Kidney epithelial cell (primary cell): ENCODE measurements around the gene DGKB. TPM values are rescaled to one million over a fixed set of nuclear protein-coding genes. Genes with fewer than 3 reads are reported as not detected.

Experiments
- DNase-seq: peaks from one replicate; pipeline ENCODE4 v3.0.0-alpha.2; 2010; ENCODE audit warnings: low read depth
- H3K27me3 ChIP-seq: 2 replicates; pipeline ENCODE4 v1.6.0; 2011; ENCODE audit warnings: low read length; ENCODE audit not compliant: control insufficient read depth, insufficient read depth
- H3K36me3 ChIP-seq: 2 replicates; pipeline ENCODE4 v1.5.1; 2011; ENCODE audit warnings: low read length; ENCODE audit not compliant: control insufficient read depth, insufficient read depth
- H3K4me3 ChIP-seq: 2 replicates; pipeline ENCODE4 v1.5.1; 2011; ENCODE audit warnings: low read depth, mild to moderate bottlenecking, control low read depth, low read length
- total RNA-seq: library from RNA; depleted of rRNA; stranded (reverse); fragments of >200 nt; gene quantifications from 2 replicates; pipeline ENCODE4 v1.2.3, GENCODE V29; 2015
- TF ChIP-seq, protein P1 (sequence below): IDR thresholded peaks from 2 replicates; pipeline ENCODE4 v1.5.1; 2011; ENCODE audit warnings: mild to moderate bottlenecking, moderate library complexity, low read length, control low read depth, inconsistent platforms; ENCODE audit not compliant: insufficient read depth, poor library complexity, severe bottlenecking

DGKB gene
- total RNA-seq, 1 donor from 2014 or later = not detected

DNA sequence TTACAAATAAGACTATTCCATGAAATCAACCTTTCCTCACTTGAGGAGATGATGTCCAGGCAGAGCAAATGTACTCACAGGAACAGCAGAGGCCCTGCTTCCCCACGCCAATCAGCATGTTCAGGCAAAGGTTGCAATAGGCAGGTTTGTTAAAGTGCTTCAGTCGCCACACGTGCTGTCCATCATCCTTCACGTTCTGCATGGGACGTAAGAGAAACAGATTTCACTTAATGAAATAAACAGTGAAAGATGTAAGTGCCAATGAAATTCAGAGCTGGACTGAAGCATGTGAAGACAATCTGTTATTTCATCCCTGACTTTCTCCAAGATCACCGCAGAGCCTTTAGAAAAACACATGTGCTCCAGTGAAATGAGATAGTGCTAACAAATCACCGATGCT is 217.4 kb downstream of the DGKB start:
- TF ChIP-seq, protein P1, sequence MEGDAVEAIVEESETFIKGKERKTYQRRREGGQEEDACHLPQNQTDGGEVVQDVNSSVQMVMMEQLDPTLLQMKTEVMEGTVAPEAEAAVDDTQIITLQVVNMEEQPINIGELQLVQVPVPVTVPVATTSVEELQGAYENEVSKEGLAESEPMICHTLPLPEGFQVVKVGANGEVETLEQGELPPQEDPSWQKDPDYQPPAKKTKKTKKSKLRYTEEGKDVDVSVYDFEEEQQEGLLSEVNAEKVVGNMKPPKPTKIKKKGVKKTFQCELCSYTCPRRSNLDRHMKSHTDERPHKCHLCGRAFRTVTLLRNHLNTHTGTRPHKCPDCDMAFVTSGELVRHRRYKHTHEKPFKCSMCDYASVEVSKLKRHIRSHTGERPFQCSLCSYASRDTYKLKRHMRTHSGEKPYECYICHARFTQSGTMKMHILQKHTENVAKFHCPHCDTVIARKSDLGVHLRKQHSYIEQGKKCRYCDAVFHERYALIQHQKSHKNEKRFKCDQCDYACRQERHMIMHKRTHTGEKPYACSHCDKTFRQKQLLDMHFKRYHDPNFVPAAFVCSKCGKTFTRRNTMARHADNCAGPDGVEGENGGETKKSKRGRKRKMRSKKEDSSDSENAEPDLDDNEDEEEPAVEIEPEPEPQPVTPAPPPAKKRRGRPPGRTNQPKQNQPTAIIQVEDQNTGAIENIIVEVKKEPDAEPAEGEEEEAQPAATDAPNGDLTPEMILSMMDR = no peak
- no peak for DNase-seq
- H3K27me3 ChIP-seq = no peaks in the 10 kb centered on the region
- no peaks in the 10 kb centered on the region for H3K36me3 ChIP-seq
- H3K4me3 ChIP-seq = no peak overlapping the region

DNA sequence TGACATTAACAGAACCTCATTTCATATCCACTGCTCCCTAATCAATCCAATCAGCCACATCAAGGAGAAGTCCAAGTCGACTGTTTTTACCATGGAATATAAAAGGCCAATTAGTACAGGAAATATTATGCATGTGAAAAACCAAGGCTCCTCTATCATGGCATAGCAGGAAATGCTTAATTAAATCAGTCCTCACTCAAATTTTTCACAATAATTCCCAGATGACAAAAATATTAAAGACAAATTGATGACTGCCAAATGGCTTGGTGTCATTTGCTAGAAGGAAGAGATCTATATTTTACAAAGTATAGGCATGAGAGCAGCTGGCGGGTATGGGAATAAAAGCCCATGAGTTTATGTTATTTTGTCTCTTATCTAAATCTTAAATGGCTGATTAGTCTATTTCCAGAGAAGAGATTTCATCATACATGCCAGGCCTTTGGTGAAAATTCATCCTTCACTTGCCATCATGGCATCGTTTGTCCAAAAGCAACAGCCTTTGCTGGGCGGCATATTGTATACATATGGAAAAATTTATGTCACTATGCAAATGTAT is 219.6 kb downstream of the DGKB start:
- no peaks in the 10 kb centered on the region for H3K27me3 ChIP-seq
- no peaks in the 10 kb centered on the region for H3K36me3 ChIP-seq
- TF ChIP-seq, protein P1 = no peak
- no peak for DNase-seq
- no peak overlapping the region for H3K4me3 ChIP-seq

DNA sequence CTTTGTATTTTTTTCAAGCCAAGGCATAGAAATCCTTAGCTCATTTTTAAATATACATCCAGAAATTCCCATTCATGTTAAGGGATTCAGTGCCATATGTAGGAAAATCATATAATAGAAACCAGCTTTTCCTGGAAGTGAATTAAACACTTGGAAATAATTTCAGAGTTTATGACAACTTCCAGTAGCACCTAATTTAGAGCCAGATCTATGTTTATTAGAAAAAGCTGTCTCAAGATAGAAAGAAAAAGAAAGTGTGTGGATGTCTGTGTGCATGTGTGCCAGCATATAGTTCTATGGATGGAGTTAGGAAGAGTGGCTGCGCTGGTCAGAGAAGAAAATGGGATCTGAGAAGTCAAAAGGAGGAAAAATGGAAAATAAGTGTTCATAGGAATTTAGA is 225.7 kb downstream of the DGKB start:
- TF ChIP-seq, protein P1 = no peak
- Histone ChIP-seq H3K4me3 (no peak overlapping the region), H3K27me3 (no peaks in the 10 kb centered on the region), H3K36me3 (no peaks in the 10 kb centered on the region)
- no peak for DNase-seq

DNA sequence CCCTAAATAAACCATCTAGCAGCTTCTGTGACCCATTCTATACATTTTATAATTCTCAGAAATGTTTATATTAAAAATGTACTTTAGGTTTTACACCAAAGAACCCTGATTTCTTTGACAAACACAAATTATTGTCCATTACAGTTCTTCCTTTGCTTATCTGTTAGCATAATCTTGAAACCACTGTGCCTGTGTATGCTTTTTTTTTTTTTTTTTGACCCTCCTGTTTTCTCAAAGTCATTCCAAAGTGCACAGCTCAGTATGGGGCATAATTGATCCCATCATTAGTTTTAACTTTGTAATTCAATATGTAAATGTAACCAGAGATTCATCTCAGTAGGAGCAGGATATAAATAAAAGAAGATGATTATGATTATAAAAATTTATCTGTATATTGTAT is 229.3 kb downstream of the DGKB start:
- TF ChIP-seq, protein P1 = no peak
- no peak for DNase-seq
- H3K36me3 ChIP-seq = no peaks in the 10 kb centered on the region
- no peak overlapping the region for H3K4me3 ChIP-seq
- H3K27me3 ChIP-seq = no peaks in the 10 kb centered on the region

DNA sequence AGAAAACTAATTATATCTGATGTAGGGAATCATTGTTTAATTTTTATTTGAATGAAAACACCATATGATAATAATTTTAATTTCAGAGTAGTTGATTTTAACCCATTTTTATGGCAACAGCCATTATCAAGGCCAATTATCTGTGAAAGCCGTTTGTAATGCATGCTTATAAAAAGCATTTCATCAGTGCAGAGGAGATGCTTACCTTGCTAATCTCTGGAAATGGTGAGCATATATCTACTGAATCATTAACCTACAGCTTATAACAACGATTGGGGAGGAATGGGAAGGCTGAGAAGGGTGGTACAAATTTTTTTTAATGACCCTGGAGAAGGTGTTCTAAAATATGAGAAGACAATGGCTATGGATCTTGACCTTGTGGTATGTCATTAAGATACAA is 235.6 kb downstream of the DGKB start:
- no peaks in the 10 kb centered on the region for H3K27me3 ChIP-seq
- H3K36me3 ChIP-seq = no peaks in the 10 kb centered on the region
- DNase-seq = no peak
- H3K4me3 ChIP-seq = no peak overlapping the region
- TF ChIP-seq, protein P1 = no peak

DNA sequence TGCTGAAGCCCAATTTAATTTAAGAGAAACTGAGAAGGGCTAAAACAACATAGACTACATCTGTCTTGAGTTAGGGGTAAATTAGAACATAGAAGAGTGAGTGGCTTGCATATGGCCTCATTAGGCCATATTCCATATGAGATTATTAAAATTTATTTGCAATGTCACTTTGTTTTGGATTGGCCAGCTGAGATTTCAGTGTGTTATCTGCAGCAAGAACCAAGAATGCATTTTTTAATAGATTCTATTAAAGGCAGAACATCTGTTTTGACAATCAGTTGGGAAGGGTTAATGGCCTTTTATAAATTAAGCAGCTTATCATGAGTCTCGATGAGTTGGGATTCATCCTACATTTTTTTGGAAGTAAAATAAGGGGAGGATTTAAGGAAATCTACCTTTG is 236.2 kb downstream of the DGKB start:
- TF ChIP-seq, protein P1 = no peak
- no peaks in the 10 kb centered on the region for H3K36me3 ChIP-seq
- no peaks in the 10 kb centered on the region for H3K27me3 ChIP-seq
- no peak overlapping the region for H3K4me3 ChIP-seq
- no peak for DNase-seq
